ENCODE results near the gene JAZF1. TPM values are rescaled to one million over a fixed set of nuclear protein-coding genes. Genes with fewer than 3 reads are reported as not detected.

Gene JAZF1
- total RNA-seq, 1 experiment from 2014 or later, result 1.5 TPM

DNA sequence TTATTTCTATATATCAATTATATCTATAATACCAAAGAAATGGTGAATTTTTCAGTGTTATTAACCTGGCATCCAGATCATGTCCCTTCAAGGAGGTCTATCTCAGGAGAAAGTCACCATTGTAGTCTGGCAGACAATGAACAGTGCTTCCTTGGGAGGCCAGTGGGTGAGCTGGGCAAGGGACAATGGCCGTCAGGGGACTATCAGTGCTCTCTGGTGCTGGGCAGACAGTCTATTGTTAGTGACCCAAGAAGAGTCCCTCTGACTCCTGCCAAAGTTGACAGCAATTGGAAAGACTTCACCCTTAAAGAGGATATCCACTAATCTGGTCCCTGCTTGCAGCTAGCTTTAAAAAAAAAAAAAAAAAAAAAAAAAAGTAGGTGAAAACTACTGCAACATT, 7.1 kb downstream of the JAZF1 start:
- Histone ChIP-seq H3K9me3 (ENCODE audit: low read depth, low read length, poor library complexity, severe bottlenecking) (no peaks in the 10 kb centered on the region), H3K4me1 (ENCODE audit: insufficient read depth, low read length, poor library complexity, severe bottlenecking) (peaks cover under 1% of the 10 kb centered on the region), H3K27me3 (replicated peaks; ENCODE audit: insufficient read depth, low read depth, low read length, poor library complexity) (no peaks in the 10 kb centered on the region), H3K36me3 (ENCODE audit: insufficient read depth, low read length, poor library complexity, severe bottlenecking) (no peaks in the 10 kb centered on the region), H3K4me3 (ENCODE audit: low read depth, low read length, poor library complexity, severe bottlenecking) (no peak overlapping the region), H3K27ac (ENCODE audit: low read depth, low read length, poor library complexity, severe bottlenecking) (no peak overlapping the region)
- POLR2A ChIA-PET (ENCODE audit: low non-redundant PET), result interaction anchor here (0.6 kb wide), 1 partner anchor 28 kb away, joined by 6 read pairs; no protein-coding TSS in a partner anchor
- TF ChIP-seq, protein P1, sequence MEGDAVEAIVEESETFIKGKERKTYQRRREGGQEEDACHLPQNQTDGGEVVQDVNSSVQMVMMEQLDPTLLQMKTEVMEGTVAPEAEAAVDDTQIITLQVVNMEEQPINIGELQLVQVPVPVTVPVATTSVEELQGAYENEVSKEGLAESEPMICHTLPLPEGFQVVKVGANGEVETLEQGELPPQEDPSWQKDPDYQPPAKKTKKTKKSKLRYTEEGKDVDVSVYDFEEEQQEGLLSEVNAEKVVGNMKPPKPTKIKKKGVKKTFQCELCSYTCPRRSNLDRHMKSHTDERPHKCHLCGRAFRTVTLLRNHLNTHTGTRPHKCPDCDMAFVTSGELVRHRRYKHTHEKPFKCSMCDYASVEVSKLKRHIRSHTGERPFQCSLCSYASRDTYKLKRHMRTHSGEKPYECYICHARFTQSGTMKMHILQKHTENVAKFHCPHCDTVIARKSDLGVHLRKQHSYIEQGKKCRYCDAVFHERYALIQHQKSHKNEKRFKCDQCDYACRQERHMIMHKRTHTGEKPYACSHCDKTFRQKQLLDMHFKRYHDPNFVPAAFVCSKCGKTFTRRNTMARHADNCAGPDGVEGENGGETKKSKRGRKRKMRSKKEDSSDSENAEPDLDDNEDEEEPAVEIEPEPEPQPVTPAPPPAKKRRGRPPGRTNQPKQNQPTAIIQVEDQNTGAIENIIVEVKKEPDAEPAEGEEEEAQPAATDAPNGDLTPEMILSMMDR (conservative IDR thresholded peaks at IDR 0.05; ENCODE audit: low read depth, low read length), result no peak
- no peak for TF ChIP-seq EZH2 (IDR thresholded peaks at IDR 0.05; ENCODE audit: borderline replicate concordance, low read depth, low read length, poor library complexity, severe bottlenecking)
- intact Hi-C loops (cut with micrococcal nuclease; ENCODE audit: unreplicated experiment), result no loop called here
- CTCF ChIA-PET, result no interaction called here
- BruUV-seq (replicated peaks), result no TSS peak
- no peak for DNase-seq (ENCODE audit: low spot score)

DNA sequence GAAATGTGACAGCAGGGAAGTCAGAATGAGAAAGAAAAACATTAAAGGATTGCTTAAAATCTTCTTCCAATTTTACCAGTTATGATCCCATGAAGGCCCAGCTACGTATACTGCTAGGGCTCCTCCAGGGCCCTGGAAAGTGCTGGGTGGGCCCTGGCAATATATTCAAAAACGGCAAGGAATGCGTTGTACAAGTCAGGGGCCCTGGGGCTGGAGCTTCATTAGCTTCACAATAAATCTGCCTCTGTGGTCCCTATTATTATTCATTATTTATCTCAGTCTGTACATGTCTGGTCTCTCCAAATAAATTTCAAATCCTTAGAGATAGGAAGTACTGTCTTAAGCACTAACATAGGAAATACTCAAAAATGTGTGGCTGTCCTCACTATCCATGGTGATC, 7.6 kb downstream of the JAZF1 start:
- intact Hi-C loops (cut with micrococcal nuclease; ENCODE audit: unreplicated experiment), result no loop called here
- H3K4me3 ChIP-seq (ENCODE audit: low read depth, low read length, poor library complexity, severe bottlenecking), result no peak overlapping the region
- ChIA-PET CTCF (no interaction called here), POLR2A (ENCODE audit: low non-redundant PET) (no interaction called here)
- TF ChIP-seq EZH2 (IDR thresholded peaks at IDR 0.05; ENCODE audit: borderline replicate concordance, low read depth, low read length, poor library complexity, severe bottlenecking), result no peak
- TF ChIP-seq, protein P1 (conservative IDR thresholded peaks at IDR 0.05; ENCODE audit: low read depth, low read length), result no peak
- H3K4me1 ChIP-seq (ENCODE audit: insufficient read depth, low read length, poor library complexity, severe bottlenecking), result no peaks in the 10 kb centered on the region
- no peak for DNase-seq (ENCODE audit: low spot score)
- no peaks in the 10 kb centered on the region for H3K9me3 ChIP-seq (ENCODE audit: low read depth, low read length, poor library complexity, severe bottlenecking)
- H3K36me3 ChIP-seq (ENCODE audit: insufficient read depth, low read length, poor library complexity, severe bottlenecking), result no peaks in the 10 kb centered on the region
- no peak overlapping the region for H3K27ac ChIP-seq (ENCODE audit: low read depth, low read length, poor library complexity, severe bottlenecking)
- BruUV-seq (replicated peaks), result no TSS peak
- no peaks in the 10 kb centered on the region for H3K27me3 ChIP-seq (replicated peaks; ENCODE audit: insufficient read depth, low read depth, low read length, poor library complexity)

DNA sequence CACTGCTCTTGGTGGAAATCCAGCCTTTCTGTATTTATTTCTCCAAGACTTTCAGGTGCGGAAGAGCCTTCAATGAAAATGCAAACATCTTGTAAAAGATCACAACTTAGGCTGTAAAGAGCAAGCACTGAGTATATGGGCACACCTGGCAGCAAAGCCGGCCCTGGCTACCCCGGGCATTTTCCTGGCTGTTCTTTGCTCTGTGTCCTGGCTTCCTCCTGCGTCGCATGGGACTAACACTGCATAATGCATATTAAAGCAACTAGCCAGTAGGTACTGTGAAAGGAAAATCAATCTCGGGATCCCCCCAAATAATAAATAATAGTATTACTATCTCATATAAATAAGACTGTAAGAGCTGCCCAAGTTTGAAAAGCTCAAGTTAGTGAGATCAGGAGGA, 9.9 kb downstream of the JAZF1 start:
- no peak overlapping the region for H3K4me3 ChIP-seq (ENCODE audit: low read depth, low read length, poor library complexity, severe bottlenecking)
- DNase-seq (ENCODE audit: low spot score), result no peak
- no peak overlapping the region for H3K27ac ChIP-seq (ENCODE audit: low read depth, low read length, poor library complexity, severe bottlenecking)
- H3K9me3 ChIP-seq (ENCODE audit: low read depth, low read length, poor library complexity, severe bottlenecking), result no peaks in the 10 kb centered on the region
- no peaks in the 10 kb centered on the region for H3K4me1 ChIP-seq (ENCODE audit: insufficient read depth, low read length, poor library complexity, severe bottlenecking)
- CTCF ChIA-PET, result no interaction called here
- intact Hi-C loops (cut with micrococcal nuclease; ENCODE audit: unreplicated experiment), result no loop called here
- BruUV-seq (replicated peaks), result no TSS peak
- H3K27me3 ChIP-seq (replicated peaks; ENCODE audit: insufficient read depth, low read depth, low read length, poor library complexity), result no peaks in the 10 kb centered on the region
- TF ChIP-seq, protein P1 (conservative IDR thresholded peaks at IDR 0.05; ENCODE audit: low read depth, low read length), result no peak
- no peak for TF ChIP-seq EZH2 (IDR thresholded peaks at IDR 0.05; ENCODE audit: borderline replicate concordance, low read depth, low read length, poor library complexity, severe bottlenecking)
- no peaks in the 10 kb centered on the region for H3K36me3 ChIP-seq (ENCODE audit: insufficient read depth, low read length, poor library complexity, severe bottlenecking)
- POLR2A ChIA-PET (ENCODE audit: low non-redundant PET), result no interaction called here
